K562 (cell line): Measurements from ENCODE around the gene SPPL3. TPM values are rescaled to one million over a fixed set of nuclear protein-coding genes. Genes with fewer than 3 reads are reported as not detected.
A peak's percentile ranks its signal among the peaks of the same experiment; 100 is the strongest.

Experiments
- ARID1B ChIP-seq: fragments of 450-650 bp; IDR thresholded peaks from 2 replicates; pipeline ENCODE4 v1.6.1; 2016; ENCODE audit warnings: antibody characterized with exemption, mild to moderate bottlenecking, inconsistent platforms
- ASH1L ChIP-seq: fragments of 450-650 bp; IDR thresholded peaks from 2 replicates; pipeline ENCODE4 v1.6.1; 2018; ENCODE audit warnings: borderline replicate concordance, mild to moderate bottlenecking, low read depth; ENCODE audit not compliant: partially characterized antibody
- CEBPB ChIP-seq: fragments of 450-650 bp; IDR thresholded peaks from 2 replicates; pipeline ENCODE4 v1.6.1; 2016; ENCODE audit warnings: missing genetic modification characterization, missing compliant biosample characterization
- ETV5 ChIP-seq: sonication (generic); formaldehyde crosslinking; IDR thresholded peaks from 2 replicates; pipeline ENCODE4 v1.4.0; 2020; ENCODE audit warnings: low read depth, mild to moderate bottlenecking, missing genetic modification reagents
- ETV6 ChIP-seq, 3 experiments: fragments of 150-350 bp in 1 of 3; sonication (generic) in 1 of 3; formaldehyde crosslinking in 1 of 3; IDR thresholded peaks; 2 replicates each; pipeline versions ENCODE4 v1.6.1 to v1.8.0; 2014 to 2022; ENCODE audit warnings: borderline replicate concordance in 2 of 3, low read depth in 2 of 3, antibody characterized with exemption in 1 of 3, low read length in 1 of 3, mild to moderate bottlenecking in 1 of 3, missing genetic modification reagents in 1 of 3
- FOS ChIP-seq: IDR thresholded peaks from 3 replicates; pipeline ENCODE4 v1.6.1; 2011; ENCODE audit not compliant: insufficient read length; ENCODE audit errors: extremely low read depth
- FOXK2 ChIP-seq, 2 experiments: fragments of 450-650 bp; IDR thresholded peaks in 1 of 2; conservative IDR thresholded peaks in 1 of 2; 2 replicates each; pipeline ENCODE4 v1.6.1; 2016; ENCODE audit warnings: low read depth in 2 of 2, mild to moderate bottlenecking in 1 of 2
- FOXP1 ChIP-seq: sonication (generic); formaldehyde crosslinking; IDR thresholded peaks from 2 replicates; pipeline ENCODE4 v1.8.0; 2022; ENCODE audit warnings: mild to moderate bottlenecking, missing genetic modification reagents
- KLF1 ChIP-seq: fragments of 450-650 bp; IDR thresholded peaks from 2 replicates; pipeline ENCODE4 v1.6.1; 2016; ENCODE audit warnings: missing genetic modification characterization, missing compliant biosample characterization
- MCM7 ChIP-seq, 2 experiments: fragments of 450-650 bp; IDR thresholded peaks; 2 replicates each; pipeline ENCODE4 v1.6.1; 2016 to 2018
- NCOA6 ChIP-seq: fragments of 450-650 bp; IDR thresholded peaks from 2 replicates; pipeline ENCODE4 v1.6.1; 2017; ENCODE audit warnings: mild to moderate bottlenecking
- NFE2 ChIP-seq: IDR thresholded peaks from 2 replicates; pipeline ENCODE4 v1.6.1; 2014; ENCODE audit warnings: antibody characterized with exemption, low read depth
- PHF20 ChIP-seq: fragments of 450-650 bp; IDR thresholded peaks from 2 replicates; pipeline ENCODE4 v1.6.1; 2018; ENCODE audit not compliant: partially characterized antibody
- PTTG1 ChIP-seq: fragments of 450-650 bp; IDR thresholded peaks from 2 replicates; pipeline ENCODE4 v1.6.1; 2016; ENCODE audit warnings: low read depth, mild to moderate bottlenecking, missing genetic modification characterization, missing compliant biosample characterization
- SMAD3 ChIP-seq: fragments of 450-650 bp; formaldehyde crosslinking; conservative IDR thresholded peaks from 2 replicates; pipeline ENCODE4 v1.4.0; 2020; ENCODE audit warnings: mild to moderate bottlenecking
- SMARCA4 ChIP-seq: fragments of 450-650 bp; IDR thresholded peaks from 2 replicates; pipeline ENCODE4 v1.6.1; 2016
- SMARCE1 ChIP-seq: fragments of 450-650 bp; IDR thresholded peaks from 2 replicates; pipeline ENCODE4 v1.7.1; 2016; ENCODE audit warnings: mild to moderate bottlenecking
- SNAPC5 ChIP-seq: fragments of 250-450 bp; sonication (Bioruptor Pico); IDR thresholded peaks from 2 replicates; pipeline ENCODE4 v1.8.0; 2021; ENCODE audit warnings: moderate library complexity, mild to moderate bottlenecking, inconsistent platforms
- SRF ChIP-seq, 2 experiments: fragments of 250-450, 450-650 bp in 1 of 2; sonication (Bioruptor Pico) in 1 of 2; sonication (generic) in 1 of 2; formaldehyde crosslinking; IDR thresholded peaks; 2 replicates each; pipeline versions ENCODE4 v1.5.0 to v1.5.1; 2020 to 2022; ENCODE audit warnings: mild to moderate bottlenecking in 1 of 2, missing genetic modification reagents in 1 of 2
- XRCC3 ChIP-seq: fragments of 450-650 bp; IDR thresholded peaks from 2 replicates; pipeline ENCODE4 v1.6.1; 2017; ENCODE audit warnings: mild to moderate bottlenecking, moderate library complexity
- ZNF12 ChIP-seq: sonication (generic); formaldehyde crosslinking; IDR thresholded peaks from 2 replicates; pipeline ENCODE4 v1.4.0; 2020; ENCODE audit warnings: mild to moderate bottlenecking, missing genetic modification reagents
- ZNF165 ChIP-seq: fragments of 250-450 bp; sonication (Bioruptor Pico); IDR thresholded peaks from 2 replicates; pipeline ENCODE4 v1.4.0; 2020; ENCODE audit warnings: borderline replicate concordance
- ZNF24 ChIP-seq: fragments of 450-650 bp; IDR thresholded peaks from 2 replicates; pipeline ENCODE4 v1.6.1; 2016
- polyA plus RNA-seq, 8 experiments: library from polyadenylated mRNA; depleted of rRNA in 4 of 8; stranded (reverse) in 5 of 8; unstranded in 3 of 8; fragments of >200 nt; fragmentation: Nextera tagmentation in 2 of 8; fragmentation: Illumina TruSeq in 1 of 8; extraction: Ambion mirVana in 2 of 8; extraction: Trizol in 1 of 8; gene quantifications; 2 replicates each; pipeline versions ENCODE4 v1.2.1 to v1.2.3, GENCODE V29; 2011 to 2014; ENCODE audit warnings: inconsistent platforms in 1 of 8, missing spikeins in 1 of 8
- total RNA-seq, 7 experiments: library from RNA; depleted of rRNA in 6 of 7; stranded (reverse); fragments of >200 nt in 6 of 7; fragmentation: Illumina TruSeq in 2 of 7; extraction: Trizol in 2 of 7; gene quantifications; 2 replicates each; pipeline versions ENCODE4 v1.2.1 to v1.2.3, GENCODE V29; 2011 to 2021; ENCODE audit warnings: low replicate concordance in 1 of 7
- TF ChIP-seq, protein P1 (sequence below): fragments of 450-650 bp; IDR thresholded peaks from 2 replicates; pipeline ENCODE4 v1.6.1; 2017; ENCODE audit warnings: mild to moderate bottlenecking, moderate library complexity
- TF ChIP-seq, protein P2 (sequence below): fragments of 450-650 bp; formaldehyde crosslinking; IDR thresholded peaks from 2 replicates; pipeline ENCODE4 v1.4.0; 2020; ENCODE audit warnings: mild to moderate bottlenecking, moderate library complexity
- TF ChIP-seq, protein P3 (sequence below): sonication (generic); formaldehyde crosslinking; IDR thresholded peaks from 2 replicates; pipeline ENCODE4 v1.8.0; 2023; ENCODE audit warnings: mild to moderate bottlenecking, missing genetic modification reagents

SPPL3 gene
- total and polyA plus RNA-seq, 9 of the 15 experiments (the other 6 are each of a cell fraction or from before 2014, with no cell fraction given), result 2.9 to 32.1 (median 7.1) TPM

GRCh38 chr12:120892265-120892664 lies 11.9 kb downstream of the SPPL3 start (continued):
- TF ChIP-seq ASH1L, result no peak
- TF ChIP-seq NFE2, result no peak
- TF ChIP-seq, protein P1, sequence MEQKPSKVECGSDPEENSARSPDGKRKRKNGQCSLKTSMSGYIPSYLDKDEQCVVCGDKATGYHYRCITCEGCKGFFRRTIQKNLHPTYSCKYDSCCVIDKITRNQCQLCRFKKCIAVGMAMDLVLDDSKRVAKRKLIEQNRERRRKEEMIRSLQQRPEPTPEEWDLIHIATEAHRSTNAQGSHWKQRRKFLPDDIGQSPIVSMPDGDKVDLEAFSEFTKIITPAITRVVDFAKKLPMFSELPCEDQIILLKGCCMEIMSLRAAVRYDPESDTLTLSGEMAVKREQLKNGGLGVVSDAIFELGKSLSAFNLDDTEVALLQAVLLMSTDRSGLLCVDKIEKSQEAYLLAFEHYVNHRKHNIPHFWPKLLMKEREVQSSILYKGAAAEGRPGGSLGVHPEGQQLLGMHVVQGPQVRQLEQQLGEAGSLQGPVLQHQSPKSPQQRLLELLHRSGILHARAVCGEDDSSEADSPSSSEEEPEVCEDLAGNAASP, result no peak
- no peak for TF ChIP-seq SRF (CRISPR knock-in tag; IDR thresholded peaks at IDR 0.05)
- peak; percentile 41 for TF ChIP-seq ARID1B
- TF ChIP-seq FOS, result no peak
- TF ChIP-seq, protein P2, sequence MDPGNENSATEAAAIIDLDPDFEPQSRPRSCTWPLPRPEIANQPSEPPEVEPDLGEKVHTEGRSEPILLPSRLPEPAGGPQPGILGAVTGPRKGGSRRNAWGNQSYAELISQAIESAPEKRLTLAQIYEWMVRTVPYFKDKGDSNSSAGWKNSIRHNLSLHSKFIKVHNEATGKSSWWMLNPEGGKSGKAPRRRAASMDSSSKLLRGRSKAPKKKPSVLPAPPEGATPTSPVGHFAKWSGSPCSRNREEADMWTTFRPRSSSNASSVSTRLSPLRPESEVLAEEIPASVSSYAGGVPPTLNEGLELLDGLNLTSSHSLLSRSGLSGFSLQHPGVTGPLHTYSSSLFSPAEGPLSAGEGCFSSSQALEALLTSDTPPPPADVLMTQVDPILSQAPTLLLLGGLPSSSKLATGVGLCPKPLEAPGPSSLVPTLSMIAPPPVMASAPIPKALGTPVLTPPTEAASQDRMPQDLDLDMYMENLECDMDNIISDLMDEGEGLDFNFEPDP, result no peak
- no peak for TF ChIP-seq PTTG1 (tag)
- no peak for TF ChIP-seq ETV6 (IDR thresholded peaks at IDR 0.05; ENCODE audit: borderline replicate concordance in 1 of 2, low read depth in 2 of 2, low read length in 1 of 2)
- TF ChIP-seq ETV6 (CRISPR knock-in tag; IDR thresholded peaks at IDR 0.05; ENCODE audit: borderline replicate concordance), result no peak
- TF ChIP-seq NCOA6, result no peak
- TF ChIP-seq FOXP1 (CRISPR knock-in tag), result no peak
- no peak for TF ChIP-seq MCM7 (IDR thresholded peaks at IDR 0.05)
- no peak for TF ChIP-seq PHF20
- TF ChIP-seq FOXK2 (conservative IDR thresholded peaks at IDR 0.05 in 1 of 2, IDR thresholded peaks at IDR 0.05 in 1 of 2; ENCODE audit: low read depth in 2 of 2), result peak; percentile 16 to 53; a peak in 1 of 4 replicates
- TF ChIP-seq SMAD3 (CRISPR knock-in tag), result no peak
- no peak for TF ChIP-seq SNAPC5 (CRISPR knock-in tag)
- TF ChIP-seq, protein P3, sequence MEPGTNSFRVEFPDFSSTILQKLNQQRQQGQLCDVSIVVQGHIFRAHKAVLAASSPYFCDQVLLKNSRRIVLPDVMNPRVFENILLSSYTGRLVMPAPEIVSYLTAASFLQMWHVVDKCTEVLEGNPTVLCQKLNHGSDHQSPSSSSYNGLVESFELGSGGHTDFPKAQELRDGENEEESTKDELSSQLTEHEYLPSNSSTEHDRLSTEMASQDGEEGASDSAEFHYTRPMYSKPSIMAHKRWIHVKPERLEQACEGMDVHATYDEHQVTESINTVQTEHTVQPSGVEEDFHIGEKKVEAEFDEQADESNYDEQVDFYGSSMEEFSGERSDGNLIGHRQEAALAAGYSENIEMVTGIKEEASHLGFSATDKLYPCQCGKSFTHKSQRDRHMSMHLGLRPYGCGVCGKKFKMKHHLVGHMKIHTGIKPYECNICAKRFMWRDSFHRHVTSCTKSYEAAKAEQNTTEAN (CRISPR knock-in tag), result no peak
- no peak for TF ChIP-seq ZNF24
- no peak for TF ChIP-seq SMARCA4
- no peak for TF ChIP-seq ETV5 (CRISPR knock-in tag)
- TF ChIP-seq SMARCE1, result no peak
- no peak for TF ChIP-seq ZNF165 (CRISPR knock-in tag)
- no peak for TF ChIP-seq CEBPB (tag)
- TF ChIP-seq KLF1 (tag), result no peak
- TF ChIP-seq ZNF12 (CRISPR knock-in tag), result peak; percentile 64; the same call in 1 of the 2 replicates
- TF ChIP-seq XRCC3, result no peak
